Activated T-cell treated with anti-CD3 and anti-CD28 coated beads, Interleukin-2, amount 50 U/mL, for 4 hours (primary cell): ENCODE results near the gene PRR12. TPM values are rescaled to one million over a fixed set of nuclear protein-coding genes. Genes with fewer than 3 reads are reported as not detected.
A peak's percentile ranks its signal among the peaks of the same experiment; 100 is the strongest.

ENCODE experiments used
- ATAC-seq, 2 donors: fragments of 200-7000 bp; cut with Tn5 transposase; one replicate each; pipeline ENCODE4 v1.10.0; 2021
- DNase-seq: peaks from one replicate; pipeline ENCODE4 v3.0.0-alpha.2; 2020
- H3K27me3 Mint-ChIP-seq: one replicate; pipeline ENCODE4 v1.8.0; 2021; ENCODE audit warnings: low read depth, mixed read lengths
- H3K36me3 Mint-ChIP-seq: one replicate; pipeline ENCODE4 v1.8.0; 2022; ENCODE audit warnings: mixed read lengths; ENCODE audit not compliant: insufficient read depth
- H3K4me1 Mint-ChIP-seq: one replicate; pipeline ENCODE4 v1.8.0; 2021; ENCODE audit warnings: low read depth, mixed read lengths
- H3K4me3 Mint-ChIP-seq: one replicate; pipeline ENCODE4 v1.8.0; 2021; ENCODE audit warnings: mild to moderate bottlenecking, moderate library complexity, mixed read lengths
- H3K9me3 Mint-ChIP-seq: one replicate; pipeline ENCODE4 v1.8.0; 2021; ENCODE audit warnings: mixed read lengths
- total RNA-seq, 3 donors: library from RNA; stranded (reverse); gene quantifications; one replicate each; pipeline ENCODE4 v1.2.1, GENCODE V29; 2021

Gene PRR12
- total RNA-seq, 3 donors from 2014 or later = 28.0 to 33.1 (median 28.7) TPM

DNA sequence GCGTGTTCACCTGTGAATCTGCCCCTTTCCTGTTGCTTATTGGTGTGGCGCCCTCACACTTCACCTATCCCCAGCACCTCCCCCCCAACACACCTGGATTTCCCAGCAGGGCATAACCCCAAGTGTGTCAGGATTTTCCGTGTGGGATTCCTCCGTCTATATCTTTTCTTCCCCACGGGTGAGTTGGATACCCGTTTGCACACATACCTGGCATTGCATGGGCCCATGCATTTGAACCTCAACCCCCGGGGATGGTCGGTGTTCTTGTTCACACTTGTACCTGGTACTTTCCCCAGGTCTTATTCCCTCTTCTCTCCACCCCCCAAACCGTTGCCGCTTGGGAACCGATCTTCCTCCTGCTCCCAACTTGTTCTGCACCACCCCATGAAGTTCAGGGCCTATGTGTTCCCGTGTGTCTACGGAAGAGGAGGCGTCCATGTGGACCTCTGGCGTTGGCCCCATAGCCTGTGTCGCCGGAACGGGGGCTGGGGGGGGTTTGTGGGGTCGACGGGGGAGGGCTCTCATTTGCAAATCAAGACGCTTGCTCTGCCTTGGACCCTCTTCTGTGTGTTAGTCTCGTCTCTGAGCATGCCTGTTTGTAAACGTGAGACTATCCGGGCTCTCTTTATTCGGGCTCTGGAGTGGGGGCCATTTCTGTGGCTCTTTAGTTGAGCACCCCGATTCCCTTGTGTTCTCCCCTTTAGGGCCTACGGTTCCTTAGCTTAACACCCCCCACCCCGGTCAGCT lies 1.7 kb downstream of the PRR12 start:
- Mint-ChIP-seq H3K27me3 (no peaks in the 10 kb centered on the region), H3K9me3 (no peaks in the 10 kb centered on the region), H3K4me3 (peak overlapping the region; percentile 88), H3K36me3 (peaks cover 7% of the 10 kb centered on the region), H3K4me1 (peaks cover 37% of the 10 kb centered on the region)
- no peak for ATAC-seq
- DNase-seq = no peak

DNA sequence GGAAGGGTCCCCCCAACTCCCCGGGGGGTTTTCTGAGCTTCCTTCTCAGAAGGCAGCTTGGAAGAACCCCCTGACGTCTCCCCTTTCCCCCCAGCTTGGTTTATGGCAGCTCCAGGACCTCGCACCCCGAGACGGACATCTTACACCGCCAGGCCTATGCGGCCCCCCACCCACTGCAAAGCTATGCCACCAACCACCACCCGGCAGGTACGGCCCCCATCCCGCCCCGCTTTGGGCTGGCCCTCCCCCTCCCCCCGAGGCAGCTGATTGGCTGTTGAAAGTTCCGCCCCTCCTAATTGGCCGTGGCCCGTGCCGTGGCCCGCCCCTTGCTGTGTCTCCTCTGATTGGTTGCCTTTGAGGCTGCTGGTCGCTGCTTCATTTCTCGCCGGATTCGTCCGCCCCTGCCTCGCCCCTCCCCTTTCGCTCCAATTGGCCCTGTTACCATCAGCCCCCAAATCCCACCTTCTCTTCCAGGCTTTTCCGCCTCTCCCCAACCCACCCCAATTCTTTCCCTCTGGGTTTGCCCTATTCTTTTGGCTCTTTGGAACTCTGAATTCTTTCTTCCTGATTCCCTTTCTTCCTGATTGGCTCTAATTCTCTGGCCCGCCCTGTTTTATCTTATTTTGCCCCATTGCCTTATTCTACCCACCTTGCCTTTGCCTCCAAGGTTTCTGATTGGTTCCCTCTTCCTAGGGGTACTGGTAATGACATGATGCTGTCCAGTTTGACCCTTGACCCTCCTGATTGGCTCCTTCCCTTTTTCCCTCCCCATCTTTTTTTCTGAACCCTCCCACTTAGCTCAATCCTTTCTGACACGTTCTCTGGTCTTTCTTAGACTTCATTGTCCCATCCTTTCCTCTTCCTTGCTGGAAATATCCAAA lies 2.5 kb downstream of the PRR12 start:
- DNase-seq = peak; percentile 90

GRCh38 chr19:49594157-49594992 lies 3.4 kb downstream of the PRR12 start:
- Mint-ChIP-seq H3K4me1 (peaks cover 32% of the 10 kb centered on the region), H3K36me3 (peaks cover 9% of the 10 kb centered on the region)

More for the DNA sequence above, 2.5 kb downstream of the PRR12 start:
- Mint-ChIP-seq H3K9me3 (no peaks in the 10 kb centered on the region), H3K36me3 (peaks cover 9% of the 10 kb centered on the region), H3K27me3 (no peaks in the 10 kb centered on the region), H3K4me3 (peak overlapping the region; percentile 88), H3K4me1 (peaks cover 37% of the 10 kb centered on the region)
- ATAC-seq = peak; percentile 62 to 63

GRCh38 chr19:49594993-49595818 lies 4.2 kb downstream of the PRR12 start:
- DNase-seq (no peak), ATAC-seq (no peak)
- no peaks in the 10 kb centered on the region for H3K9me3 Mint-ChIP-seq
- no peaks in the 10 kb centered on the region for H3K27me3 Mint-ChIP-seq
- no peak overlapping the region for H3K4me3 Mint-ChIP-seq
- H3K4me1 Mint-ChIP-seq = peaks cover 28% of the 10 kb centered on the region
- peaks cover 13% of the 10 kb centered on the region for H3K36me3 Mint-ChIP-seq

More at GRCh38 chr19:49594157-49594992, 3.4 kb downstream of the PRR12 start:
- H3K4me3 Mint-ChIP-seq = no peak overlapping the region
- H3K27me3 Mint-ChIP-seq = no peaks in the 10 kb centered on the region
- ATAC-seq = no peak
- no peak for DNase-seq
- no peaks in the 10 kb centered on the region for H3K9me3 Mint-ChIP-seq

GRCh38 chr19:49595819-49596404 lies 4.9 kb downstream of the PRR12 start:
- ATAC-seq (no peak), DNase-seq (no peak)
- Mint-ChIP-seq H3K9me3 (no peaks in the 10 kb centered on the region), H3K4me3 (no peak overlapping the region), H3K27me3 (no peaks in the 10 kb centered on the region), H3K4me1 (peaks cover 30% of the 10 kb centered on the region), H3K36me3 (peaks cover 15% of the 10 kb centered on the region)

DNA sequence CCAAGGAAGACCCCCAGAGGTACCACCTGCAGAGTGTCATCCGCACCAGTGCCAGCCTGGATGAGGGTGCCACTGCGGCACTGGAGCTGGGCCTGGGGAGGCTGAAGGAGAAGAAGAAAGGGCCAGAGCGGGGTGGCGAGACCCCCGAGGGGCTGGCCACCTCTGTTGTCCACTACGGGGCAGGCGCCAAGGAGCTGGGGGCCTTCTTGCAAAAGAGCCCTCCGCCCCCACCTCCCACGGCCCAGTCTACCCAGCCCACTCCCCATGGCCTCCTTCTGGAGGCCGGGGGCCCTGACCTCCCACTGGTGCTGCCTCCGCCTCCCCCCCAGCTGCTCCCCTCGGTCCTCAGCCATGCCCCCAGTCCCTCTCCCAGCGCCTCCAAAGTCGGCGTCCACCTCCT lies 5.4 kb downstream of the PRR12 start:
- no peaks in the 10 kb centered on the region for H3K9me3 Mint-ChIP-seq
- H3K36me3 Mint-ChIP-seq = peaks cover 18% of the 10 kb centered on the region
- no peak overlapping the region for H3K4me3 Mint-ChIP-seq
- peaks cover 32% of the 10 kb centered on the region for H3K4me1 Mint-ChIP-seq
- no peak for ATAC-seq
- no peak for DNase-seq
- H3K27me3 Mint-ChIP-seq = no peaks in the 10 kb centered on the region

DNA sequence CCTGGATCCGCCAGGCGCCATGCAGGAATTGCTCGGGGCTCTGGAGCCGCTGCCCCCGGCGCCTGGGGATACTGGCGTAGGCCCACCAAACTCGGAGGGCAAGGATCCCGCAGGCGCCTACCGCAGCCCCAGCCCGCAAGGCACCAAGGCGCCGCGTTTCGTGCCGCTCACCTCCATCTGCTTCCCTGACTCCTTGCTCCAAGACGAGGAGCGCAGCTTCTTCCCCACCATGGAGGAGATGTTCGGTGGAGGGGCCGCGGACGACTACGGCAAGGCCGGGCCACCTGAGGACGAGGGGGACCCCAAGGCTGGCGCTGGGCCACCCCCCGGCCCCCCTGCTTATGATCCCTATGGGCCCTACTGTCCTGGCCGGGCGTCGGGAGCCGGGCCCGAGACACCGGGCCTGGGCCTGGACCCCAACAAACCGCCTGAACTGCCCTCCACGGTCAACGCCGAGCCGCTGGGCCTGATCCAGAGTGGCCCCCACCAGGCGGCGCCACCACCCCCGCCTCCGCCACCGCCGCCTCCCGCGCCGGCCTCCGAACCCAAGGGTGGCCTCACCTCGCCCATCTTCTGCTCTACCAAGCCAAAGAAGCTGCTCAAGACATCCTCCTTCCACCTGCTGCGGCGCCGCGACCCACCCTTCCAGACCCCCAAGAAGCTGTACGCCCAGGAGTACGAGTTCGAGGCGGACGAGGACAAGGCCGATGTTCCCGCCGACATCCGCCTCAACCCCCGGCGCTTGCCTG lies 6.1 kb downstream of the PRR12 start:
- Mint-ChIP-seq H3K9me3 (no peaks in the 10 kb centered on the region), H3K36me3 (peaks cover 18% of the 10 kb centered on the region), H3K4me1 (peaks cover 32% of the 10 kb centered on the region), H3K27me3 (no peaks in the 10 kb centered on the region), H3K4me3 (no peak overlapping the region)
- ATAC-seq (no peak), DNase-seq (no peak)

DNA sequence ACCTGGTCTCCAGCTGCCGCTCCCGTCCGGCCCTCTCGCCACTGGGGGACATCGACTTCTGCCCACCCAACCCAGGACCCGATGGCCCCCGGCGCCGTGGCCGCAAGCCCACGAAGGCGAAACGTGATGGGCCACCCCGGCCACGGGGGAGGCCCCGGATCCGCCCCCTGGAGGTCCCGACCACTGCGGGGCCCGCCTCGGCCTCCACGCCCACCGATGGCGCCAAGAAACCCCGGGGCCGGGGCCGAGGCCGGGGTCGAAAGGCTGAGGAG lies 6.7 kb downstream of the PRR12 start:
- peaks cover 18% of the 10 kb centered on the region for H3K36me3 Mint-ChIP-seq
- peaks cover 27% of the 10 kb centered on the region for H3K4me1 Mint-ChIP-seq
- no peak for ATAC-seq
- H3K9me3 Mint-ChIP-seq = no peaks in the 10 kb centered on the region
- no peak overlapping the region for H3K4me3 Mint-ChIP-seq
- DNase-seq = no peak
- H3K27me3 Mint-ChIP-seq = no peaks in the 10 kb centered on the region

DNA sequence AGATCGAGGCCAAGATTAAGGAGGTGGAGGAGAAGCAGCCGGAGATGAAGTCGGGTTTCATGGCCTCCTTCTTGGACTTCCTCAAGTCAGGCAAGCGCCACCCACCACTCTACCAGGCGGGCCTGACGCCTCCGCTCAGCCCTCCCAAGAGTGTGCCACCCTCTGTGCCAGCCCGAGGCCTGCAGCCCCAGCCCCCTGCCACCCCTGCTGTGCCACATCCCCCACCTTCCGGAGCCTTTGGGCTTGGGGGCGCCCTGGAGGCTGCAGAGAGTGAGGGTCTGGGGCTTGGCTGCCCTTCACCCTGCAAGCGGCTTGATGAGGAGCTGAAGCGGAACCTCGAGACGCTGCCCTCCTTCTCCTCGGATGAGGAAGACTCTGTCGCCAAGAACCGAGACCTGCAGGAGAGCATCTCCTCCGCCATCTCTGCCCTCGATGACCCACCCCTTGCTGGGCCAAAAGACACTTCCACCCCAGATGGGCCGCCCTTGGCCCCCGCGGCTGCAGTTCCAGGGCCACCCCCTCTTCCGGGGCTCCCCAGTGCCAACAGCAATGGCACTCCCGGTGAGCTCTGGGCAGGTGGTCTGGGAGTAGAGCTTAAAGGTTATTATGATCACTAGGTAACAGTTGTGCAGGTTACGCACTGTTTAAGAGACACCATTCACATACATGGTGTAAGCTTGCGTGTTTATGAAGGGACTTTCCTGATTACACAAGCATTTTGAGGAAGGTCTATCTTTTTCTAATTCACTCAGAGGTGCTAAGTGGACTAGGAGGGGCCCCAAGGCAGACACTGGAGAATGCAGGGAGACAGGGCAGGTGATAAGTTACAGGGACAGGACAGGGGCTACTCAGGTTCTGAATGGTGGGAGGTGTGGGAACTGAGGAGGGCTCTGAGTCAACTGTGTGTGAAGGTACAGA lies 8.7 kb downstream of the PRR12 start:
- DNase-seq (no peak), ATAC-seq (no peak)
- Mint-ChIP-seq H3K4me1 (peaks cover 13% of the 10 kb centered on the region), H3K27me3 (no peaks in the 10 kb centered on the region), H3K4me3 (no peak overlapping the region), H3K36me3 (peaks cover 16% of the 10 kb centered on the region), H3K9me3 (no peaks in the 10 kb centered on the region)

GRCh38 chr19:49601482-49602038 lies 10.6 kb downstream of the PRR12 start:
- Mint-ChIP-seq H3K27me3 (no peaks in the 10 kb centered on the region), H3K9me3 (no peaks in the 10 kb centered on the region), H3K4me1 (peaks cover 13% of the 10 kb centered on the region), H3K4me3 (no peak overlapping the region), H3K36me3 (peaks cover 16% of the 10 kb centered on the region)
- DNase-seq (no peak), ATAC-seq (no peak)

DNA sequence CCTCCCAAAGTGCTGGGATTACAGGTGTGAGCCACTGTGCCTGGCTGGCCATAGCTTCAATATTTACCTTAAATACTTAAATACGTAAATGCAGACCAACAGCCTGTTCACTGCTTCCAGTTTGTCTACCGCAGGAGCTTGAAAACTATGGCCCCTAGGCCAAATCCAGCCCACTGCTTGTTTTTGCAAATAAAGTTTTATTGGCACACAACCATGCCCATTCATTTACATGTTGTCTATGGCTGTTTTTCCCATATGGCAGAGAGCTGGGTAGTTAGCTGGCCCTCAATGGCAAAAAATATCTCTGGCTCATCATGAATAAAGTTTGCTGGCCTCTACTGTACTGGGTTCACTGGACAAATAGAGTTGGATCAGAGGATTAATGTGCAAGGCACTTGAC lies 11.8 kb downstream of the PRR12 start:
- H3K4me3 Mint-ChIP-seq = no peak overlapping the region
- no peaks in the 10 kb centered on the region for H3K27me3 Mint-ChIP-seq
- no peaks in the 10 kb centered on the region for H3K9me3 Mint-ChIP-seq
- ATAC-seq (no peak), DNase-seq (no peak)
- H3K4me1 Mint-ChIP-seq = peaks cover 13% of the 10 kb centered on the region
- peaks cover 16% of the 10 kb centered on the region for H3K36me3 Mint-ChIP-seq

- ATAC-seq (no peak), DNase-seq (no peak)
- Mint-ChIP-seq H3K27me3 (no peaks in the 10 kb centered on the region), H3K9me3 (no peaks in the 10 kb centered on the region), H3K36me3 (peaks cover 10% of the 10 kb centered on the region), H3K4me1 (peaks cover 10% of the 10 kb centered on the region), H3K4me3 (no peak overlapping the region)
Observed at GRCh38 chr19:49605605-49606004, 14.6 kb downstream of the PRR12 start.
